H1 (cell line): Measurements from ENCODE around the gene GRIK1. TPM values are rescaled to one million over a fixed set of nuclear protein-coding genes. Genes with fewer than 3 reads are reported as not detected.

Experiments used
- CTCF ChIA-PET: fragments of 300-600 bp; sonication (Branson Sonifier 250); formaldehyde crosslinking; loops from one replicate; lab custom pipeline; 2021; ENCODE audit not compliant: partially characterized antibody; lab: Charles Lee
- POLR2A ChIA-PET: fragments of 300-600 bp; sonication (Branson Sonifier 250); formaldehyde crosslinking; loops from one replicate; lab custom pipeline; 2021; ENCODE audit warnings: inconsistent platforms; ENCODE audit not compliant: partially characterized antibody; lab: Charles Lee
- DNase-seq, 2 experiments: peaks; one replicate each; pipeline versions ENCODE4 v3.0.0 to v3.0.0-alpha.2; 2010 to 2022; ENCODE audit warnings: low spot score in 2 of 2, low read depth in 1 of 2, mixed read lengths in 1 of 2
- FAIRE-seq: peaks from 2 replicates; lab custom pipeline; 2011; peaks lifted over from hg19 to GRCh38; lab: Jason Lieb, UNC
- H2AFZ ChIP-seq: 2 replicates; pipeline ENCODE4 v1.8.1; 2012; ENCODE audit warnings: low read length, inconsistent platforms
- H2AK5ac ChIP-seq: 2 replicates; pipeline ENCODE4 v1.6.1; 2013; ENCODE audit warnings: low read depth, low read length
- H2BK120ac ChIP-seq: replicated peaks from 2 replicates; pipeline ENCODE3; 2013; ENCODE audit warnings: low read depth, low read length, inconsistent platforms
- H2BK12ac ChIP-seq: 2 replicates; pipeline ENCODE4 v1.6.1; 2013; ENCODE audit warnings: low read depth, low read length
- H2BK15ac ChIP-seq: 2 replicates; pipeline ENCODE4 v1.6.1; 2013; ENCODE audit warnings: low read length
- H2BK20ac ChIP-seq: 2 replicates; pipeline ENCODE4 v1.6.1; 2013; ENCODE audit warnings: low read length
- H2BK5ac ChIP-seq: 2 replicates; pipeline ENCODE4 v1.6.1; 2013; ENCODE audit warnings: low read depth, low read length
- H3K14ac ChIP-seq: 2 replicates; pipeline ENCODE4 v1.6.1; 2013; ENCODE audit warnings: inconsistent platforms; ENCODE audit not compliant: insufficient read length
- H3K18ac ChIP-seq: 2 replicates; pipeline ENCODE4 v1.6.1; 2013; ENCODE audit warnings: low read length; ENCODE audit errors: extremely low read depth
- H3K23ac ChIP-seq: 2 replicates; pipeline ENCODE4 v1.6.1; 2013; ENCODE audit warnings: inconsistent platforms; ENCODE audit not compliant: insufficient read length
- H3K23me2 ChIP-seq: 2 replicates; pipeline ENCODE4 v1.6.1; 2013; ENCODE audit warnings: low read depth, low read length
- H3K27ac ChIP-seq: 2 replicates; pipeline ENCODE4 v1.6.1; 2011; ENCODE audit warnings: low read depth, low read length, inconsistent platforms
- H3K27me3 ChIP-seq, 4 experiments: replicated peaks in 1 of 4; 1 replicate in 1 of 4; 2 replicates in 3 of 4; pipeline versions ENCODE4 v1.6.1 to v1.8.1; 2011 to 2013; ENCODE audit warnings: low read length in 3 of 4, mild to moderate bottlenecking in 3 of 4, inconsistent platforms in 2 of 4, mixed read lengths in 2 of 4, moderate library complexity in 1 of 4; ENCODE audit not compliant: control insufficient read depth in 3 of 4, insufficient read depth in 3 of 4; ENCODE audit errors: extremely low read depth in 1 of 4
- H3K36me3 ChIP-seq, 4 experiments: 2 replicates each; pipeline versions ENCODE4 v1.6.1 to v1.8.1; 2011 to 2013; ENCODE audit warnings: mild to moderate bottlenecking in 4 of 4, low read length in 3 of 4, moderate library complexity in 2 of 4, control low read depth in 1 of 4, inconsistent platforms in 1 of 4; ENCODE audit not compliant: insufficient read depth in 4 of 4, control insufficient read depth in 2 of 4
- H3K4ac ChIP-seq: replicated peaks from 2 replicates; pipeline ENCODE3; 2013; ENCODE audit warnings: low read length, low read depth, mixed read lengths, inconsistent platforms; ENCODE audit not compliant: insufficient read length
- H3K4me1 ChIP-seq, 4 experiments: replicated peaks in 1 of 4; 1 replicate in 1 of 4; 2 replicates in 3 of 4; pipeline versions ENCODE4 v1.6.1 to v1.8.1; 2011 to 2013; ENCODE audit warnings: low read length in 3 of 4, inconsistent platforms in 2 of 4, mixed read lengths in 1 of 4; ENCODE audit not compliant: insufficient read depth in 4 of 4, control insufficient read depth in 3 of 4
- H3K4me2 ChIP-seq, 2 experiments: 2 replicates each; pipeline versions ENCODE4 v1.6.1 to v1.8.1; 2011 to 2013; ENCODE audit warnings: low read depth in 2 of 2, low read length in 2 of 2, control low read depth in 1 of 2, inconsistent platforms in 1 of 2, mild to moderate bottlenecking in 1 of 2; ENCODE audit not compliant: insufficient read depth in 1 of 2
- H3K4me3 ChIP-seq, 4 experiments: fragments of 200-600, 300-600 bp in 1 of 4; sonication (generic), shearing (Covaris generic), sonication (Bioruptor Twin) in 1 of 4; 2 replicates each; pipeline versions ENCODE4 v1.5.1 to v1.8.1; 2011 to 2016; ENCODE audit warnings: low read length in 4 of 4, low read depth in 3 of 4, control low read depth in 2 of 4, inconsistent platforms in 2 of 4, mild to moderate bottlenecking in 2 of 4, mixed read lengths in 1 of 4, moderate library complexity in 1 of 4; ENCODE audit not compliant: insufficient read depth in 2 of 4; ENCODE audit errors: extremely low read depth in 1 of 4
- H3K56ac ChIP-seq: replicated peaks from 2 replicates; pipeline ENCODE3; 2013; ENCODE audit warnings: low read depth, mild to moderate bottlenecking, mixed read lengths, low read length, inconsistent platforms; ENCODE audit not compliant: insufficient read length
- H3K79me1 ChIP-seq: 2 replicates; pipeline ENCODE4 v1.6.1; 2013; ENCODE audit warnings: low read depth, low read length, control low read depth
- H3K79me2 ChIP-seq, 2 experiments: 2 replicates each; pipeline versions ENCODE4 v1.6.1 to v1.8.1; 2012 to 2013; ENCODE audit warnings: low read length in 2 of 2, mild to moderate bottlenecking in 2 of 2, inconsistent platforms in 1 of 2; ENCODE audit not compliant: insufficient read depth in 2 of 2, control insufficient read depth in 1 of 2
- H3K9ac ChIP-seq, 4 experiments: replicated peaks in 1 of 4; 1 replicate in 1 of 4; 2 replicates in 3 of 4; pipeline versions ENCODE4 v1.6.1 to v1.8.1; 2011 to 2013; ENCODE audit warnings: low read depth in 3 of 4, low read length in 3 of 4, control low read depth in 2 of 4, mild to moderate bottlenecking in 2 of 4, moderate library complexity in 2 of 4, inconsistent platforms in 1 of 4; ENCODE audit errors: extremely low read depth in 1 of 4
- H3K9me3 ChIP-seq, 2 experiments: 2 replicates each; pipeline versions ENCODE4 v1.6.1 to v1.8.1; 2012 to 2013; ENCODE audit warnings: mild to moderate bottlenecking in 2 of 2, moderate library complexity in 2 of 2, control low read depth in 1 of 2, inconsistent platforms in 1 of 2, low read depth in 1 of 2, low read length in 1 of 2, mixed read lengths in 1 of 2; ENCODE audit not compliant: insufficient read depth in 2 of 2
- H4K20me1 ChIP-seq, 2 experiments: replicated peaks in 1 of 2; 2 replicates each; pipeline versions ENCODE3 to v1.8.1; 2011 to 2013; ENCODE audit warnings: inconsistent platforms in 2 of 2, low read length in 2 of 2, mild to moderate bottlenecking in 1 of 2; ENCODE audit not compliant: insufficient read depth in 2 of 2, control insufficient read depth in 1 of 2
- H4K5ac ChIP-seq: 2 replicates; pipeline ENCODE4 v1.6.1; 2013; ENCODE audit warnings: low read length, low read depth, mixed read lengths, inconsistent platforms; ENCODE audit not compliant: insufficient read length
- H4K8ac ChIP-seq: 2 replicates; pipeline ENCODE4 v1.8.0; 2013; ENCODE audit warnings: mild to moderate bottlenecking, moderate library complexity, low read length, inconsistent platforms; ENCODE audit not compliant: insufficient read depth; ENCODE audit errors: extremely low read depth
- H4K91ac ChIP-seq: replicated peaks from 2 replicates; pipeline ENCODE3; 2013; ENCODE audit warnings: low read length, mixed read lengths, inconsistent platforms; ENCODE audit not compliant: insufficient read length
- BACH1 ChIP-seq: IDR thresholded peaks from 2 replicates; pipeline ENCODE4 v1.6.1; 2012; ENCODE audit warnings: low read length, improper control_type of control experiment
- CBX5 ChIP-seq: fragments of 300-800, 300-1000 bp; sonication (generic); IDR thresholded peaks from 2 replicates; pipeline ENCODE4 v1.7.1; 2016; ENCODE audit warnings: antibody characterized with exemption, low read length, low read depth
- EZH2 ChIP-seq: fragments of 200-600 bp; sonication (generic); IDR thresholded peaks from 2 replicates; pipeline ENCODE4 v1.7.1; 2012; ENCODE audit warnings: low read depth, mild to moderate bottlenecking, moderate library complexity, low read length, inconsistent platforms; ENCODE audit not compliant: severe bottlenecking
- FOSL1 ChIP-seq: IDR thresholded peaks from 2 replicates; pipeline ENCODE4 v1.6.1; 2011; ENCODE audit warnings: mild to moderate bottlenecking, low read depth, low read length, moderate library complexity; ENCODE audit not compliant: insufficient read depth
- GABPA ChIP-seq: IDR thresholded peaks from 2 replicates; pipeline ENCODE4 v1.6.1; 2011; ENCODE audit warnings: mild to moderate bottlenecking, low read length, moderate library complexity, borderline replicate concordance; ENCODE audit not compliant: insufficient read depth
- HDAC2 ChIP-seq, 2 experiments: fragments of 300-600 bp in 1 of 2; sonication (generic) in 1 of 2; IDR thresholded peaks; 2 replicates each; pipeline ENCODE4 v1.6.1; 2011 to 2012; ENCODE audit warnings: low read depth in 2 of 2, low read length in 2 of 2, mild to moderate bottlenecking in 2 of 2, moderate library complexity in 2 of 2, borderline replicate concordance in 1 of 2, inconsistent platforms in 1 of 2
- NRF1 ChIP-seq: IDR thresholded peaks from 2 replicates; pipeline ENCODE4 v1.6.1; 2011; ENCODE audit warnings: mild to moderate bottlenecking, low read depth, low read length, improper control_type of control experiment
- SIX5 ChIP-seq: IDR thresholded peaks from 2 replicates; pipeline ENCODE4 v1.6.1; 2011; ENCODE audit warnings: mild to moderate bottlenecking, low read depth, low read length
- TAF1 ChIP-seq: IDR thresholded peaks from 2 replicates; pipeline ENCODE4 v1.6.1; 2011; ENCODE audit warnings: mild to moderate bottlenecking, low read depth, low read length
- YY1 ChIP-seq: IDR thresholded peaks from 2 replicates; pipeline ENCODE4 v1.6.1; 2011; ENCODE audit warnings: low read depth, mild to moderate bottlenecking, low read length
- ZNF274 ChIP-seq: IDR thresholded peaks from 2 replicates; pipeline ENCODE4 v1.7.0; 2012; ENCODE audit warnings: low read length, borderline replicate concordance; ENCODE audit errors: extremely low read depth
- WGBS, 2 experiments: shearing (Covaris generic) in 1 of 2; methylation state at CpG; one replicate each; pipeline versions ENCODE4 v1.1.6 to v1.1.7; 2013 to 2015; ENCODE audit warnings: low lambda C conversion rate in 2 of 2, mixed read lengths in 2 of 2, inconsistent platforms in 1 of 2, low coverage in 1 of 2, missing lambda C conversion rate in 1 of 2; ENCODE audit not compliant: insufficient replicate concordance in 2 of 2, insufficient coverage in 1 of 2, insufficient read length in 1 of 2; ENCODE audit errors: extremely low coverage in 1 of 2, missing lambda C conversion rate in 1 of 2; 5-methylcytosine and 5-hydroxymethylcytosine counted together
- polyA plus RNA-seq, 7 experiments: library from polyadenylated mRNA; depleted of rRNA in 3 of 7; stranded (reverse) in 5 of 7; unstranded in 2 of 7; fragments of >200 nt in 5 of 7; fragments of 200-250 nt in 2 of 7; gene quantifications; 1 replicate in 5 of 7; 2 replicates in 1 of 7; 4 replicates in 1 of 7; pipeline versions ENCODE4 v1.2.1 to v1.2.3, GENCODE V29; 2011 to 2013; ENCODE audit warnings: missing spikeins in 2 of 7, mixed read lengths in 2 of 7
- total RNA-seq: library from RNA; stranded (reverse); fragmentation: NEBNext Ultra II Directional; extraction: Animal tissue kit (Norgen Biotek cat#: 25700); gene quantifications from 2 replicates; pipeline ENCODE4 v1.2.1, GENCODE V29; 2021
- TF ChIP-seq, protein P1 (sequence below): IDR thresholded peaks from 2 replicates; pipeline ENCODE4 v1.6.1; 2011; ENCODE audit warnings: low read length, improper control_type of control experiment

Gene GRIK1
- total and polyA plus RNA-seq, 2 of the 8 experiments (the other 6 are each of a cell fraction or from before 2014, with no cell fraction given) = 0.11 to 0.32 TPM

GRCh38 chr21:29697555-29698193 is 242.1 kb downstream of the GRIK1 start:
- Histone ChIP-seq H3K79me2 (no peaks in the 10 kb centered on the region), H3K79me1 (no peaks in the 10 kb centered on the region), H3K4me3 (no peak overlapping the region), H2BK120ac (no peak overlapping the region), H2AK5ac (no peak overlapping the region), H4K91ac (no peak overlapping the region), H3K18ac (no peak overlapping the region), H3K56ac (no peak overlapping the region), H2AFZ (no peak overlapping the region), H4K20me1 (no peaks in the 10 kb centered on the region), H3K27me3 (no peaks in the 10 kb centered on the region), H3K23me2 (no peaks in the 10 kb centered on the region), H3K4me2 (no peak overlapping the region), H2BK5ac (no peak overlapping the region), H3K4ac (no peak overlapping the region), H3K9ac (no peak overlapping the region), H3K4me1 (no peaks in the 10 kb centered on the region), H3K23ac (no peak overlapping the region), H3K27ac (no peak overlapping the region), H2BK15ac (no peak overlapping the region), H2BK12ac (no peak overlapping the region), H4K8ac (no peak overlapping the region), H2BK20ac (no peak overlapping the region), H4K5ac (no peak overlapping the region), H3K14ac (no peak overlapping the region), H3K9me3 (peaks cover 0 to 6% of the 10 kb centered on the region in 2 experiments; a peak in 2 of 4 replicates), H3K36me3 (no peaks in the 10 kb centered on the region; a peak in 1 of 8 replicates)
- no peak for FAIRE-seq
- CTCF ChIA-PET = interaction anchor here (0.7 kb wide), 1 partner anchor 77 kb away, joined by 3 read pairs; no protein-coding TSS in a partner anchor
- 93% methylated on average over 7 of the region's 7 CpGs; no CpG with 5 or more reads in 1 of the 2 experiments for WGBS, 2 experiments
- POLR2A ChIA-PET = no interaction called here
- DNase-seq = no peak
- TF ChIP-seq, protein P1, sequence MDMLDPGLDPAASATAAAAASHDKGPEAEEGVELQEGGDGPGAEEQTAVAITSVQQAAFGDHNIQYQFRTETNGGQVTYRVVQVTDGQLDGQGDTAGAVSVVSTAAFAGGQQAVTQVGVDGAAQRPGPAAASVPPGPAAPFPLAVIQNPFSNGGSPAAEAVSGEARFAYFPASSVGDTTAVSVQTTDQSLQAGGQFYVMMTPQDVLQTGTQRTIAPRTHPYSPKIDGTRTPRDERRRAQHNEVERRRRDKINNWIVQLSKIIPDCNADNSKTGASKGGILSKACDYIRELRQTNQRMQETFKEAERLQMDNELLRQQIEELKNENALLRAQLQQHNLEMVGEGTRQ = no peak
- no peak for TF ChIP-seq FOSL1
- no peak for TF ChIP-seq ZNF274
- no peak for TF ChIP-seq TAF1
- no peak for TF ChIP-seq BACH1
- no peak for TF ChIP-seq GABPA
- TF ChIP-seq EZH2 = no peak
- TF ChIP-seq YY1 = no peak
- no peak for TF ChIP-seq NRF1
- TF ChIP-seq CBX5 = no peak
- no peak for TF ChIP-seq SIX5
- TF ChIP-seq HDAC2 (IDR thresholded peaks at IDR 0.05; ENCODE audit: borderline replicate concordance in 1 of 2, low read depth in 2 of 2, low read length in 2 of 2) = no peak
